Measurements from ENCODE around the gene BBS9.

- TF ChIP-seq TAF1 (IDR thresholded peaks at IDR 0.05; ENCODE audit: borderline replicate concordance, insufficient read depth, low read length) = no peak
- TF ChIP-seq POLR2AphosphoS5 (IDR thresholded peaks at IDR 0.05; ENCODE audit: low read depth, low read length) = no peak
Measured at GRCh38 chr7:33452805-33453502, 323.6 kb downstream of the BBS9 start.
